Ovary (tissue), 3 donors: Measurements from ENCODE around the gene AP2A2.

Experiments
- EP300 ChIP-seq: sonication (generic); formaldehyde crosslinking; IDR thresholded peaks from one replicate; pipeline ENCODE4 v1.6.1; 2017; ENCODE audit warnings: antibody characterized with exemption
- POLR2A ChIP-seq: fragments of 450-650 bp; IDR thresholded peaks from one replicate; pipeline ENCODE4 v1.6.1; 2017; ENCODE audit warnings: antibody characterized with exemption, mild to moderate bottlenecking, moderate library complexity
- TF ChIP-seq, protein P1 (sequence below), 3 donors: fragments of 450-650 bp in 2 of 3; fragments of 200-600 bp in 1 of 3; IDR thresholded peaks; one replicate each; pipeline versions ENCODE4 v1.5.1 to v1.8.0; 2016 to 2022; ENCODE audit warnings: antibody characterized with exemption in 3 of 3, mild to moderate bottlenecking in 1 of 3
- donor health status: DM: no; HTN: no; CAD: no.

DNA sequence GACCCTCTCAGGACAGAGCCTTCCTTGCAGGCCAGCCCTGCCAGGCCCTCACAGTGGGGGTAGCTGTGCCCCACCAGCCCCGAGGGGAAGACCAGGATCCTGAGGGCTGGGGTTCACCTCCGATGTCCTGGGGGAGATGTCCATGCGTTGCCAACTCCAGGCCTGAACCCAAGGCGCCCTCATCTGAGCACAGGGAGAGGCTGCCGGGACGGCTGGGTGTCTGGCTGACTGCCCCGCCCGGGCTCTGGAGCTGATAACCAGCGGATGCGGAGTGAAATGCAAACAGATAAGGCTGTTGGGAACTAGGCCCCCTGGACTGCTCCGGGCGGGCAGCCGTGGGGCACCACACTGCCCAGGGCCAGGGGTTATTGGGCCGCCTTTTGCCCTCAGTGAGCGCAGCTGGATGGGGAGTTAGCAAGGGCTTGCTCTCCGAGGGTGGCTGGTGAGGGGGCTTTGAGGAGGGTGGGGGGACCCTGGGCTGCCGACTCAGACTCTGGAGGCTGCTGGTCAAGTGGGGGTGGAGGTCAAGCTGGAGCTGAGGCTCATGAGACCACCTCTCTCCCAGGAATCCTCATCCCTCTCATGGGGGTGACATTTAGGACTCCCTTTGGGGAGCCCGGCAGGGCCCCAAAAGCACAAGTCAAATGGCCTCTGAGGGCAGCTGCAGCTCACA is 116.4 kb downstream of the AP2A2 start:
- TF ChIP-seq POLR2A (no peak), EP300 (no peak)
- TF ChIP-seq, protein P1, sequence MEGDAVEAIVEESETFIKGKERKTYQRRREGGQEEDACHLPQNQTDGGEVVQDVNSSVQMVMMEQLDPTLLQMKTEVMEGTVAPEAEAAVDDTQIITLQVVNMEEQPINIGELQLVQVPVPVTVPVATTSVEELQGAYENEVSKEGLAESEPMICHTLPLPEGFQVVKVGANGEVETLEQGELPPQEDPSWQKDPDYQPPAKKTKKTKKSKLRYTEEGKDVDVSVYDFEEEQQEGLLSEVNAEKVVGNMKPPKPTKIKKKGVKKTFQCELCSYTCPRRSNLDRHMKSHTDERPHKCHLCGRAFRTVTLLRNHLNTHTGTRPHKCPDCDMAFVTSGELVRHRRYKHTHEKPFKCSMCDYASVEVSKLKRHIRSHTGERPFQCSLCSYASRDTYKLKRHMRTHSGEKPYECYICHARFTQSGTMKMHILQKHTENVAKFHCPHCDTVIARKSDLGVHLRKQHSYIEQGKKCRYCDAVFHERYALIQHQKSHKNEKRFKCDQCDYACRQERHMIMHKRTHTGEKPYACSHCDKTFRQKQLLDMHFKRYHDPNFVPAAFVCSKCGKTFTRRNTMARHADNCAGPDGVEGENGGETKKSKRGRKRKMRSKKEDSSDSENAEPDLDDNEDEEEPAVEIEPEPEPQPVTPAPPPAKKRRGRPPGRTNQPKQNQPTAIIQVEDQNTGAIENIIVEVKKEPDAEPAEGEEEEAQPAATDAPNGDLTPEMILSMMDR (IDR thresholded peaks at IDR 0.05), result no peak
